HG03342 (cell line): ENCODE measurements around the gene ARID1B.
A peak's percentile ranks its signal among the peaks of the same experiment; 100 is the strongest.

Experiments used
- ATAC-seq: cut with Tn5 transposase; IDR thresholded peaks from one replicate; pipeline ENCODE4 v1.9.1; 2021; ENCODE audit warnings: mild to moderate bottlenecking, moderate library complexity; ENCODE audit not compliant: unreplicated experiment

ARID1B gene

GRCh38 chr6:157217894-157218370 is 440.8 kb downstream of the ARID1B start:
- no peak for ATAC-seq

GRCh38 chr6:157218371-157219198 is 441.4 kb downstream of the ARID1B start:
- ATAC-seq, result no peak

GRCh38 chr6:157219201-157220200 is 442.3 kb downstream of the ARID1B start:
- ATAC-seq, result no peak

GRCh38 chr6:157220485-157220884 is 443.3 kb downstream of the ARID1B start:
- no peak for ATAC-seq

GRCh38 chr6:157221049-157221816 is 444.1 kb downstream of the ARID1B start:
- ATAC-seq, result peak; percentile 57

GRCh38 chr6:157221817-157222175 is 444.6 kb downstream of the ARID1B start:
- no peak for ATAC-seq

GRCh38 chr6:157222201-157222981 is 445.2 kb downstream of the ARID1B start:
- no peak for ATAC-seq

- no peak for ATAC-seq
Measured at GRCh38 chr6:157223021-157223430, 445.8 kb downstream of the ARID1B start.

GRCh38 chr6:157223511-157223910 is 446.3 kb downstream of the ARID1B start:
- ATAC-seq, result no peak

- ATAC-seq, result no peak
Measured at GRCh38 chr6:157224178-157224950, 447.2 kb downstream of the ARID1B start.

GRCh38 chr6:157224951-157225574 is 447.9 kb downstream of the ARID1B start:
- ATAC-seq, result no peak

GRCh38 chr6:157225575-157225995 is 448.4 kb downstream of the ARID1B start:
- no peak for ATAC-seq

- ATAC-seq, result no peak
Measured at GRCh38 chr6:157226026-157226625, 448.9 kb downstream of the ARID1B start.

- ATAC-seq, result no peak
Measured at GRCh38 chr6:157226761-157227160, 449.6 kb downstream of the ARID1B start.

- no peak for ATAC-seq
Measured at GRCh38 chr6:157227202-157228166, 450.3 kb downstream of the ARID1B start.

GRCh38 chr6:157228426-157229131 is 451.4 kb downstream of the ARID1B start:
- ATAC-seq, result no peak
